HG03060 (cell line): ENCODE measurements around the gene SLC24A3.

Experiments
- ATAC-seq: cut with Tn5 transposase; IDR thresholded peaks from one replicate; pipeline ENCODE4 v1.9.1; 2021; ENCODE audit warnings: low read depth, moderate number of reproducible peaks; ENCODE audit not compliant: unreplicated experiment

SLC24A3 gene

DNA sequence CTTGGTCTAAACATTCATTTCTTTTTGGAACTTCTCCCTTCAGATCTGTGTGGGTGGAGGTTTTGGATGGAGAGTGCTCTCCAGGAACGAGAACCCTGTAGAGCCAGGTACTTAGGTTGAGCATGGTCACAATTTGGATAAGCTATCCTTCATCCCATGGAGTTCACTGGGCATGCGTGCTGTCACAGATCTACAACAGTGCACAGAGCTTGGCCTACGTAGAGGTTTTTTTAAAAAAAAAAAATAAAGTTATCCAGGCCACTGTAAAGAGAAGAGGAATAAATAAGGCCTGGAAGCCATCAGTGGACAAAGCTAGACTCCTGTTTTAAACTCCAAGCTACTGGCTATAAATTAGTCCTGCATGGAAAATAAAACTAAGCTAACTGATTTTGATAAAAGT, 165.6 kb downstream of the SLC24A3 start:
- no peak for ATAC-seq

- no peak for ATAC-seq
Measured at GRCh38 chr20:19380211-19380610, 167.8 kb downstream of the SLC24A3 start.

DNA sequence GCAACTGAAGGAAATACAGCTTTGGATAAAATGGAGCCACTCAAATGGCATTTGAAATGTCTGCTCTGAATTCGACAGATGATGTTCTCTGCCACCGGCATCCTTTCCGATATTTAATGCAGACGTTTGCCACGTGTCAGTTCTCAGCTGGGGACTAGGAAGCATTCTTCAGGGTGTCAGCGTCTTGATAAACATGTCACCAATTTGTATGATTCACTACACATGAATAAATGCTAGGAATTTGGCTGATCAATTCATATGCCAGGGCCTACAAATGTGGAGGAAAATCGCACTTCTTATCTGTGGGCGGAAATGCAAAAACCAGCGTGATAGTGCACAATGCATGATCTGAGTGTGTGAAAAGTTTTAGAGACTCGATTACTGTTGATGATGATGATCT, 169.5 kb downstream of the SLC24A3 start:
- ATAC-seq: no peak

GRCh38 chr20:19382386-19383340, 170.2 kb downstream of the SLC24A3 start:
- ATAC-seq: no peak

DNA sequence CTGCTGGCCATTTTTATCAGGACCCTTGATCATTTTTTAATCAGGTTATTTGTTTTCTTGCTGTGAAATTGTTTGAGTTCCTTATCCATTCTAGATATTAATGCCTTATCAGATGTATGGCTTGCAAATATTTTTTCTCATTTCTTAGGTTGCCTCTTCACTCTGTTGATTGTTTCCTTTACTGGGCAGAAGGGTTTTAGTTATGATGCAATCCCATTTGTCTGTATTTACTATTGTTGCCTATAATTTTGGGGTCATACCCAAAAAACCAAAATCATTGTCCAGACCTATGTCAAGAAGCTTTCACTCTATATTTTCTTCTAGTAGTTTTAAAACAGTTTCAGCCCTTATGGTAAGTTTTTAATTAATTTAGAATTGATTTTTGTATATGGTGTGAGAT, 172.5 kb downstream of the SLC24A3 start:
- ATAC-seq: no peak

DNA sequence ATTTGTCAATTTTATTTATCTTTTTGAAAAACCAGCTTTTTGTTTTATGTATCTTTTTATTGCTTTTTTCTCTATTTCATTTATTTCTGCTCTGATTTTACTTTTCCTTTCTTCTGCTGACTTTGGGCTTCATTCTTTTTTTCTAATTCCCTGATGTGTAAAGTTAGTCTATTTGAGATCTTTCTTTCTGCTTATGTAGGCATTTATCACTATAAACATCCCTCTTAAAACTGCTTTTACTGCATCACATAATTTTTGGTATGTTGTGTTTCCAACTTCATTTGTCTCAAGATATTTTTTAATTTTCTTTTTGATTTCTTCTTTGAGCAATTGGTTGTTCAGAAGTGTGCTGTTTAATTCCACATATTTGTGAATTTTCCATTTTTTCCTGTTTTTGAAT, 174.8 kb downstream of the SLC24A3 start:
- ATAC-seq: no peak

DNA sequence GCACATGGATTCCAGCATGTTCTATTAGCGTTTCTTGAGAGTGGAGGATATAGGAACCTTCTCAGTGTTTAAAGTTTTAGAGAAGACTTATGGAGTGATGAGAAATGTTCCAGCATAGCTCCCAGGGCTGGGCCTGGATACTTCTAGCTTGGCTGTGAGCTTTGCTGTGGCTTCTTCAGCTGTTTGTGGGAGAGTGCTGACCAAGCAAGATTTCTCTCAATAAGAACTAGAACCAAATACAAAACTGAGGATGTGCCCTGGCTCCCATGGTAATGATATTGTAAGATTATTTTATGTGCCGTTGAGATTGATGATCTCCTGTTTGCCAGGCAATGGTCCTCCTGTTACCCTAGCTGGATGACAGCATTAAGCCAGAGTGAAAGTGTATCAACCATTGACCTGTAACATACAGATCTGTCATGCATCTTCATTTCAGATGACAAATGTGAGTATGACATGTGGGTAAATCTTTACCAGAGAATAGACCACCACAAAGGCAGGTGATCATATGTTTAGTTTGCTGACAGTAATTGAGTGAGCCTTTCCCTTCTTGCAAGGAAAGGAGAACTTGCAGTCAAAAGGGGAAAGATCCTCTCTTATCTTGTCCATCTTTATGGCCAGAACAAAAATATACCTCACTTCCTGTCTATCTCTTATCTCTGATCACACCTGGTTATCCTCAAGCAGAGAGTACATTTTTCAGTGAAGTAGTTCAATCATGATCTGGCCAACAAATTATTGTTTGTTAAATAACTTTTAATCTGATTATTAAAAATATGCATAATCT, 180.1 kb downstream of the SLC24A3 start:
- ATAC-seq: no peak

GRCh38 chr20:19396460-19397081, 184.1 kb downstream of the SLC24A3 start:
- ATAC-seq: no peak

- ATAC-seq: no peak
Measured at GRCh38 chr20:19397226-19397625, 184.8 kb downstream of the SLC24A3 start.

- ATAC-seq: no peak
Measured at GRCh38 chr20:19397666-19398065, 185.2 kb downstream of the SLC24A3 start.

DNA sequence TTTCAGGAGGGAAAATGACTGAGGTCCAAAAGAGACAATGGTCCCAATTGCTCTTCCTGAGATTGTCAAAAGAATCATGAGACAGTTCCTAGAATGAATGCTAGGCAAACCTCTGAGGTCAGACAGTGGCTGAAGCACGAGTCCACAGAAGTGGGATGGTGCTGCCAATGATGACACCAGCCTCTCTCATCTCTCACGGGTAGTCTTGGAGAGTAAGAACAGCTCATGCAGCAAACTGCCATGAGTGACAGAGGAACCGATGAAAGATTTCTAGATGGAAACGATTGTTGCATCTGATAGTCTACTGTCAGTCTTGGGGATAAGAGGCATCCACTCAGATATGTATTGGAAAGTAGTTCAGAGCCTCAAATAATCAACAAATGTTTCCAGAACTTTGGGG, 188.7 kb downstream of the SLC24A3 start:
- ATAC-seq: no peak

- ATAC-seq: no peak
Measured at GRCh38 chr20:19403549-19403948, 191.1 kb downstream of the SLC24A3 start.

DNA sequence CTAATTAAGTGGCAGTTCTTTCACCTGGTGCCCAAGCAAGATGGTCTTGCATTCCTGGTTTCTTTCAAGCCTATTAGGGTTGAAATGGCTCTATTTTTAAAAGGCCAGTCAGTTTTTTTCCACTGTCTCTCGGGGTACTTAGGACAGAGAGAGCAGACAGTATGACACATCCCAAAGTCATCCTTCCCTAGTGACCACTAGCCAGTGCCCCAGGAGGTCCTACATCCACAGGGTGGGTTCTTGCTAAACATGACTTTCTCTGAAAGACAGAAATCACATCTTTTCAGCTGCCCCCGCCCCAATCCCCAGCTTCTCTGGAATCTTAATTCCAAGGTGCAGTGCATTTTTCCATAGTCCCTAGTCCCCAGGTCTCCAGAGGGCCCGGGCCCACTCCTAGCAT, 192.4 kb downstream of the SLC24A3 start:
- ATAC-seq: no peak

DNA sequence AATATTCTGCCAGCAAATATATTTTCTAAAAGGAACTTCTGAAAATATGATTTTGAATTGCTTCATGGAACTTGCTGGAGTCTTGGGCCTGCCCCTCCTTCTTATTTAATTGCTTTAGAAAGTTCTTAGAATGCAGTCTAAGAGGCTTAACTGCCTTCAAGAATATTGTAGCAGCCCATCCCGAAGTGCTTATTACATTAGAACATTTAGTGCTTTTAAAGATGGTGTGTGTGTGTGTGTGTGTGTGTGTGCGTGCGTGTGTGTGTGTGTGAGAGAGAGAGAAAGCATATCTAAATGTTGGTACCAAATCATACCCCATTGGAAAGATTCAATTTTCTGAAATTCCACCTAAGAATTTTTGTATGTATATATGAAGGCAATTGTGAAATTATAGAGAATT, 193.5 kb downstream of the SLC24A3 start:
- no peak for ATAC-seq

DNA sequence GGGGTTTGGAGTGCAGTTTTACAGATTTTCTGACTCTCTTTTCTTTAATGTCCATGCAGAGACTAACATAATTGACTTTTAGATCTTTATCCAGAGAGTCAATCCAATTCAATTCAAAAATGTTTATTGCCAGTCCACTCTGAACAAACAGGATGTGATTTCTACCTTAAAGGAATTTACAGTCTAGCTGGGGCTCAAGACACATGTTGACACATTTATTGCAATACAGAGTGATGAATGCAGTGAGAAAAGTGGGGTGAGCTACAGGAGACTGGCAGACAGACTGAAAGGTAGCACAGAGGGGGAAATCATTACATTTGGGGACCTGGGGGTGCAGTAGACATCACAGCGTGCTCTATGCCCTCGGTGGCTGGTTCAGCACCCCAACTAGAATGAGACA, 193.9 kb downstream of the SLC24A3 start:
- no peak for ATAC-seq

GRCh38 chr20:19407196-19407595, 194.8 kb downstream of the SLC24A3 start:
- ATAC-seq: no peak

GRCh38 chr20:19407736-19408135, 195.3 kb downstream of the SLC24A3 start:
- ATAC-seq: no peak

GRCh38 chr20:19408971-19409370, 196.5 kb downstream of the SLC24A3 start:
- ATAC-seq: no peak

- ATAC-seq: no peak
Measured at GRCh38 chr20:19411811-19412210, 199.4 kb downstream of the SLC24A3 start.

DNA sequence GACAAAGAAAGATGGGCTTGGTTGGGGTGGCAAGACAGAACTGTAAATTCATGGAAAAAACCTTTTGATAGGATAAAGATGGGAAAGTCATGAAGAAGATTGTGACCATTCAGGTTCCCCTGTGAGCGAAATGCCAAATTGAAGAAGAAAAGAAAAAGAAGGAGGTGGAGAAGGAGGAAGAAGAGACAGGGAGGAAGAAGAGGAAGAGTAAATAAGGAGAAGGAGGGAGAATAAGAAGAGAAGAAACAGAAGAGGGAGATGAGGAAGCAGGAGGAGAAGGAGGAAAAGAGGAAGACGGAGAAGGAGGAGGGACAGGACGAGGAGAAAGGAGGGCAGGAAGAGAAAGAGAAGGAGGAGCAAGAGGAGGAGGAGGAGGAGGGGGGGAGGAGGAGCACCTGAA, 199.8 kb downstream of the SLC24A3 start:
- no peak for ATAC-seq

DNA sequence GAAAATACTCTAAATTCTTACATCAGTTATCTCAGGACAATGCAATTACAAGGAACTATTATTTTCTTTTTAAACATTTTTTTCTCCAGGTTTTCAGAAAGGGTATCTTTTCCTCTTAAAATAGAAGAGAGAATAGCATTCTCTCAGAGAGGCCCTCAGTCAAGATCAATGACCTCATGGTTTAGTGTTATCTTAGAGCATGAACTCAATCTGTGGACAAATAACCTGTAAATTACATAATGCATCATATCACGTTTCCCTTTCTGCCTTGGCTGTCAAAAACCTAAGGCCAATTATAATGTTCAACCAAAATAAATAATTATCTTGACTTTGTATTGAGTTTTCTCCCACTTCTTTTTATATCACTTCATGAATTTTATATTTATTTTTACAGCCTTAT, 202.2 kb downstream of the SLC24A3 start:
- no peak for ATAC-seq
